Cardiac ventricle fibroblast (primary cell): ENCODE data around the gene PLA2G10. TPM values are rescaled to one million over a fixed set of nuclear protein-coding genes. Genes with fewer than 3 reads are reported as not detected.

ENCODE experiments used
- total RNA-seq: library from RNA; depleted of rRNA; stranded (reverse); fragments of >200 nt; gene quantifications from 2 replicates; pipeline ENCODE4 v1.2.3, GENCODE V29; 2015

Gene PLA2G10
- total RNA-seq, result not detected in 2 replicates

GRCh38 chr16:14694129-14694528 lies at the start of gene PLA2G10:
Gene PLA2G10 (minus strand): TSS chr16:14694308. CDS start chr16:14694229, 79 bp downstream.

DNA sequence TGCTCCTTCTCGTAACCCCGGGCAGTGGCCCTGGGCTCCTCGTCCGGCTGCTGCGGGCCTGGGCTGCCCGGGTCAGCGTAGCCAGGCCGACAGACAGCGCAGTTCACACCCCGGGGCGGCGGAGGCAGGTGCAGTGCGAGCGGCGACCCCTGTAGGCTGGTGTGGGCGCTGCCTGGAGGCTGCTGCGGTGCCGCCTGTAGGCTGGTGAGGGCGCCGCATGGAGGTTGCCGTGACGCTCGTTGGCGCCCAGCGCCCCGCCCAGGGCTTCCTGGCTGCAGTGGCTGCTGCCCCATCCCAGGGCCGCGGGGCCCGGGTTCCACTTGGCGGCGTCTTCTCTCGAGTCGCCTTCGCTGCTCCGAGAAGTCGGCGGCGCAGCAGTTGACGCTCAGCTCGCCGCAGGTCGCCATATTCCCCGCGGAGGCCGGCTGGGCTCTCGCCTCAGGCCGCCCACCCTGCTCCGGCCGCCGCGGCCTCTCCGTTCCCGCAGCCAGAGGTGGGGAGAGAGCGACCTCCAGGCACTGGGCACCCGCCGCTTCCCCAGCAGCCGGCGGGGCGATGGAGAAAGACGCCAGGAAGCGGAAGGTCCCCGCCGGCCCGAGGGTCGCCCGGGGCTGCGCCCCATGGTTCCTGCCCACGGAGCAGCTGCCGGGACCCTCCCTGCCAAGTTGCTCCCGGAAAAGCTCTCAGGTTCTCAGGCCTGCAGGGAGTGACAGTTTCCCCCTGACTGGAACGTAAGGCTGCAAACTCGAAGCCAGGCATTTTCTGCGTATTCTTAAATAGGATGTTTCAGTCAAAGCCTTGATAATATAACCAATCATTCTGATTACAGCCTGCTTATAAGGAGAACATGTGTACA lies 48.4 kb upstream of the PLA2G10 start, which contains the start of gene NPIPA2:
NPIPA2 (plus strand) TSS at position 261 of the 856 bp plus-strand sequence. CDS start 5,533 bp downstream, outside the sequence.

GRCh38 chr16:14703156-14704011 lies 9.3 kb upstream of the PLA2G10 start, which contains the start of gene NPIPA3:
Gene NPIPA3 (plus strand): TSS chr16:14703411. CDS start chr16:14708944, 5,533 bp downstream.

GRCh38 chr16:14632693-14633569 lies 61.2 kb downstream of the PLA2G10 start, which contains the start of gene BFAR:
Gene BFAR (plus strand): TSS chr16:14632951. CDS start chr16:14644347, 11,396 bp downstream.

DNA sequence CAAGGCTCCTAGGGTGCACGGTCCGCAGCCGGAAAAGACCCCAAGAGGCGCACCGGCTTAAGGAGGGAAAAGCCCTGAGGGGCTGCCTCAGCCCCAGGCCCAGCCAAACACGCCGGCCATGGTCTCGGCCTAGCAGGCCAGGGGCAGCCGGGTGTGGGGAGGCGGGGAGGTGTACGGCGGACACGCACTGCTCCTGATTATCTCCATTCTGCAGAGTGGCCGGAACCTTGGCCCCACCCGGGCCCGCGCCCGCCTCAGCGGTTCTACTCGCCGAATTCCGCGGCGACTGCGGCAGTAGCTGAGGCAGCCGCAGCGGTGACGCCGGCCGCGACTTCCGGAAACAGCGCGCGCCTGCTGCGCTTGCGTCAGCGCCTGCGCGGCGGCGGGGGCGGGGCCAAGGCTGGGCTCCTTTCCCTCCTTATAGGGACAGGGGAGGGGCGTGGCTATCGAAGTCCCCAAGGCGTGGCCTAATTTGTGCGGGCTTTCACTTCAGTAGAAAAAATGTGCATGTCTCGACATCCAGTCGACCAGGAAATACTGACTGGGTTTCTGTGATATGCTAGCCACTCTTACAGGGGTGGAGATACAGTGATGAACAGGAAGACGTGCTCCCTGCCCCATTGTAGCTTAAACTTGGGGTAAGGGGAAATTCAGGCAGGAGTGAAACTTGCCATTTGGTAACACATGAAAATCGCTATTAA lies 64.0 kb downstream of the PLA2G10 start, which contains the start of gene PARN:
PARN (minus strand) TSS at position 342 of the 701 bp plus-strand sequence; CDS start at position 207, 135 bp downstream.

Other genes with a start within 250 kb of the PLA2G10 start
- 23.4 and 37.6 TPM in 2 replicates for gene PARN, start 64.0 kb downstream of the PLA2G10 start, total RNA-seq
- gene BFAR, start 61.4 kb downstream of the PLA2G10 start, total RNA-seq, result 55.3 and 59.5 TPM in 2 replicates
- gene NPIPA3, start 9.1 kb upstream of the PLA2G10 start, total RNA-seq, result not detected in 2 replicates
- gene NPIPA2, start 48.2 kb upstream of the PLA2G10 start, total RNA-seq, result not detected in 2 replicates
- 30.0 and 34.9 TPM in 2 replicates for gene NOMO1, start 139.4 kb upstream of the PLA2G10 start, total RNA-seq
- gene NPIPA1, start 243.1 kb upstream of the PLA2G10 start, total RNA-seq, result 27.4 and 30.7 TPM in 2 replicates